ENCODE results near the gene TMEM154. TPM values are rescaled to one million over a fixed set of nuclear protein-coding genes. Genes with fewer than 3 reads are reported as not detected.
"Not testable (repeated sequence)": the region's sequence is repeated elsewhere in the genome, so short reads cannot be mapped to it uniquely, and the experiment has no call there.

The TMEM154 gene
- total RNA-seq, 1 experiment from 2014 or later: 23.3 TPM

GRCh38 chr4:152665691-152666395 lies 14.0 kb downstream of the TMEM154 start:
- intact Hi-C loops (cut with micrococcal nuclease; ENCODE audit: unreplicated experiment): no loop called here
- no peaks in the 10 kb centered on the region for H3K36me3 Mint-ChIP-seq (ENCODE audit: insufficient read depth, unreplicated experiment)
- H3K27me3 Mint-ChIP-seq (ENCODE audit: unreplicated experiment): no peaks in the 10 kb centered on the region
- no peak overlapping the region for H3K27ac Mint-ChIP-seq (ENCODE audit: unreplicated experiment)
- no peaks in the 10 kb centered on the region for H3K9me3 Mint-ChIP-seq (ENCODE audit: low read depth, unreplicated experiment)
- TF ChIP-seq CTCF (IDR thresholded peaks at IDR 0.05; ENCODE audit: unreplicated experiment): no peak
- DNase-seq: no peak
- no TSS peak for BruUV-seq (replicated peaks)
- H3K4me3 Mint-ChIP-seq (ENCODE audit: low read depth, unreplicated experiment): no peak overlapping the region
- peaks cover 8% of the 10 kb centered on the region for H3K4me1 Mint-ChIP-seq (ENCODE audit: low read depth, unreplicated experiment)
- CTCF ChIA-PET: no interaction called here

GRCh38 chr4:152664067-152664378 lies 15.8 kb downstream of the TMEM154 start:
- intact Hi-C loops (cut with micrococcal nuclease; ENCODE audit: unreplicated experiment); H3K27ac Mint-ChIP-seq (ENCODE audit: unreplicated experiment); H3K4me3 Mint-ChIP-seq (ENCODE audit: low read depth, unreplicated experiment); H3K27me3 Mint-ChIP-seq (ENCODE audit: unreplicated experiment); H3K36me3 Mint-ChIP-seq (ENCODE audit: insufficient read depth, unreplicated experiment); DNase-seq; H3K4me1 Mint-ChIP-seq (ENCODE audit: low read depth, unreplicated experiment); H3K9me3 Mint-ChIP-seq (ENCODE audit: low read depth, unreplicated experiment); BruUV-seq (replicated peaks); CTCF ChIA-PET: not testable (repeated sequence)

GRCh38 chr4:152663203-152664066 lies 16.4 kb downstream of the TMEM154 start:
- CTCF ChIA-PET: no interaction called here
- TF ChIP-seq CTCF (IDR thresholded peaks at IDR 0.05; ENCODE audit: unreplicated experiment): no peak

GRCh38 chr4:152661649-152662048 lies 18.1 kb downstream of the TMEM154 start:
- no peak overlapping the region for H3K4me3 Mint-ChIP-seq (ENCODE audit: low read depth, unreplicated experiment)
- TF ChIP-seq CTCF (IDR thresholded peaks at IDR 0.05; ENCODE audit: unreplicated experiment): no peak
- DNase-seq: no peak
- BruUV-seq (replicated peaks): no TSS peak
- intact Hi-C loops (cut with micrococcal nuclease; ENCODE audit: unreplicated experiment): no loop called here
- H3K9me3 Mint-ChIP-seq (ENCODE audit: low read depth, unreplicated experiment): peaks cover 6% of the 10 kb centered on the region
- H3K27ac Mint-ChIP-seq (ENCODE audit: unreplicated experiment): no peak overlapping the region
- H3K4me1 Mint-ChIP-seq (ENCODE audit: low read depth, unreplicated experiment): peaks cover 8% of the 10 kb centered on the region
- CTCF ChIA-PET: no interaction called here
- H3K36me3 Mint-ChIP-seq (ENCODE audit: insufficient read depth, unreplicated experiment): peaks cover 8% of the 10 kb centered on the region
- no peaks in the 10 kb centered on the region for H3K27me3 Mint-ChIP-seq (ENCODE audit: unreplicated experiment)

More at GRCh38 chr4:152663203-152664066, 16.4 kb downstream of the TMEM154 start:
- Mint-ChIP-seq H3K27ac (ENCODE audit: unreplicated experiment) (no peak overlapping the region), H3K27me3 (ENCODE audit: unreplicated experiment) (no peaks in the 10 kb centered on the region), H3K9me3 (ENCODE audit: low read depth, unreplicated experiment) (no peaks in the 10 kb centered on the region), H3K4me1 (ENCODE audit: low read depth, unreplicated experiment) (peaks cover 8% of the 10 kb centered on the region), H3K4me3 (ENCODE audit: low read depth, unreplicated experiment) (no peak overlapping the region), H3K36me3 (ENCODE audit: insufficient read depth, unreplicated experiment) (peaks cover 3% of the 10 kb centered on the region)
- intact Hi-C loops (cut with micrococcal nuclease; ENCODE audit: unreplicated experiment): no loop called here
- no peak for DNase-seq
- BruUV-seq (replicated peaks): no TSS peak

GRCh38 chr4:152660526-152660925 lies 19.3 kb downstream of the TMEM154 start:
- Mint-ChIP-seq H3K36me3 (ENCODE audit: insufficient read depth, unreplicated experiment) (peaks cover 8% of the 10 kb centered on the region), H3K27ac (ENCODE audit: unreplicated experiment) (no peak overlapping the region), H3K27me3 (ENCODE audit: unreplicated experiment) (no peaks in the 10 kb centered on the region), H3K4me3 (ENCODE audit: low read depth, unreplicated experiment) (no peak overlapping the region), H3K9me3 (ENCODE audit: low read depth, unreplicated experiment) (peaks cover 6% of the 10 kb centered on the region), H3K4me1 (ENCODE audit: low read depth, unreplicated experiment) (peaks cover 8% of the 10 kb centered on the region)
- intact Hi-C loops (cut with micrococcal nuclease; ENCODE audit: unreplicated experiment): no loop called here
- DNase-seq: no peak
- CTCF ChIA-PET: no interaction called here
- no TSS peak for BruUV-seq (replicated peaks)
- TF ChIP-seq CTCF (IDR thresholded peaks at IDR 0.05; ENCODE audit: unreplicated experiment): no peak

Data from Calu3 (cell line).